ENCODE data around the gene KLF4.

GRCh38 chr9:107484117-107484723 is 5.3 kb downstream of the KLF4 start:
- TF ChIP-seq CTCF (IDR thresholded peaks at IDR 0.05) = peak in 4 of 6 experiments; percentile 21 to 55 (median 45)
- TF ChIP-seq POLR2A (IDR thresholded peaks at IDR 0.05) = no peak
- no peak for TF ChIP-seq EP300 (IDR thresholded peaks at IDR 0.05)

Measured in upper lobe of left lung (tissue), 4 donors.